GM18517 (cell line): ENCODE measurements around the gene GNAI1.
"Not testable (repeated sequence)": the region's sequence is repeated elsewhere in the genome, so short reads cannot be mapped to it uniquely, and the experiment has no call there.

ENCODE experiments used
- ATAC-seq: cut with Tn5 transposase; IDR thresholded peaks from one replicate; pipeline ENCODE4 v1.9.1; 2021; ENCODE audit warnings: mild to moderate bottlenecking, moderate library complexity; ENCODE audit not compliant: unreplicated experiment

The GNAI1 gene

GRCh38 chr7:80154656-80155333 lies 20.2 kb downstream of the GNAI1 start:
- ATAC-seq: no peak

GRCh38 chr7:80155374-80155773 lies 20.7 kb downstream of the GNAI1 start:
- ATAC-seq: no peak

GRCh38 chr7:80157770-80158169 lies 23.1 kb downstream of the GNAI1 start:
- not testable (repeated sequence) for ATAC-seq

GRCh38 chr7:80159802-80160201 lies 25.2 kb downstream of the GNAI1 start:
- no peak for ATAC-seq

GRCh38 chr7:80161466-80161865 lies 26.8 kb downstream of the GNAI1 start:
- no peak for ATAC-seq

GRCh38 chr7:80165177-80165576 lies 30.5 kb downstream of the GNAI1 start:
- ATAC-seq: no peak

- no peak for ATAC-seq
Measured at GRCh38 chr7:80170445-80170844, 35.8 kb downstream of the GNAI1 start.

- ATAC-seq: no peak
Measured at GRCh38 chr7:80172387-80172786, 37.8 kb downstream of the GNAI1 start.

GRCh38 chr7:80175744-80176143 lies 41.1 kb downstream of the GNAI1 start:
- no peak for ATAC-seq

- no peak for ATAC-seq
Measured at GRCh38 chr7:80181411-80181810, 46.8 kb downstream of the GNAI1 start.

- no peak for ATAC-seq
Measured at GRCh38 chr7:80182630-80183276, 48.1 kb downstream of the GNAI1 start.

GRCh38 chr7:80183351-80183750 lies 48.7 kb downstream of the GNAI1 start:
- no peak for ATAC-seq

- ATAC-seq: no peak
Measured at GRCh38 chr7:80183900-80184685, 49.5 kb downstream of the GNAI1 start.

GRCh38 chr7:80184693-80185092 lies 50.1 kb downstream of the GNAI1 start:
- ATAC-seq: no peak

GRCh38 chr7:80185571-80185970 lies 50.9 kb downstream of the GNAI1 start:
- no peak for ATAC-seq

GRCh38 chr7:80186721-80187120 lies 52.1 kb downstream of the GNAI1 start:
- ATAC-seq: no peak

GRCh38 chr7:80187279-80187678 lies 52.6 kb downstream of the GNAI1 start:
- no peak for ATAC-seq

GRCh38 chr7:80187727-80188126 lies 53.1 kb downstream of the GNAI1 start:
- no peak for ATAC-seq

- no peak for ATAC-seq
Measured at GRCh38 chr7:80189638-80190037, 55.0 kb downstream of the GNAI1 start.

GRCh38 chr7:80197627-80198026 lies 63.0 kb downstream of the GNAI1 start:
- no peak for ATAC-seq

GRCh38 chr7:80199051-80199450 lies 64.4 kb downstream of the GNAI1 start:
- no peak for ATAC-seq

GRCh38 chr7:80204454-80204853 lies 69.8 kb downstream of the GNAI1 start:
- ATAC-seq: no peak
